ENCODE measurements around the gene PRX. TPM values are rescaled to one million over a fixed set of nuclear protein-coding genes. Genes with fewer than 3 reads are reported as not detected.
"Not testable (repeated sequence)": the region's sequence is repeated elsewhere in the genome, so short reads cannot be mapped to it uniquely, and the experiment has no call there.

Gene PRX
- total RNA-seq, 1 experiment from 2014 or later: 1.8 TPM

DNA sequence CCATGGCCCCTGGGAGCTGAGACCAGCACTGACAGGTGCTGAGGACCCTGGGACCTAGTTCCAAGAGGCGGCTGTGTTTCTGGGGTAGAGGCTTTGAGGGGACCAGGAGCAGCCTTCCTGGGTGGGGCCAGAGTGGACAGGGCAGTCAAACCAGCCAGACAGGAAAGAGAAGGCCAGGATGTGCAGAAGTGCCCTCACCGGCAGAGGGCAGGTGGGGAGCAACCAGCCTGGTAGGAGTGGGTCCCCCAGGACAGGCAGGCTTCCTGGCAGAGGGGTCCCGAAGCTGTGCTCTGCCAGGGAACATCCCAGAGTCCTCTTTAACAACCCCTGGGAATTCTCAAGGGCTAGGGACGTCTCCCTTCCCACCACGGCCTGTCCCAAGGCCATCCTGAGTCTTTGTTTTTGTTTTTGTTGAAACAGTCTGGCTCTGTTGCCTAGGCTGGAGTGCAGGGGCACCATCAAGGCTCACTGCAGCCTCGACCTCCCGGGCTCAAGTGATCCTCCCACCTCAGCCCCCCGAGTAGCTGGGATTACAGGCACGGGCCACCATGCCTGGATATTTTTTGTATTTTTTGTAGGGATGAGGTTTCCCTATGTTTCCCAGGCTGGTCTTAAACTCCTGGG, 20.2 kb downstream of the PRX start:
- DNase-seq (ENCODE audit: low spot score): peak; percentile 94

DNA sequence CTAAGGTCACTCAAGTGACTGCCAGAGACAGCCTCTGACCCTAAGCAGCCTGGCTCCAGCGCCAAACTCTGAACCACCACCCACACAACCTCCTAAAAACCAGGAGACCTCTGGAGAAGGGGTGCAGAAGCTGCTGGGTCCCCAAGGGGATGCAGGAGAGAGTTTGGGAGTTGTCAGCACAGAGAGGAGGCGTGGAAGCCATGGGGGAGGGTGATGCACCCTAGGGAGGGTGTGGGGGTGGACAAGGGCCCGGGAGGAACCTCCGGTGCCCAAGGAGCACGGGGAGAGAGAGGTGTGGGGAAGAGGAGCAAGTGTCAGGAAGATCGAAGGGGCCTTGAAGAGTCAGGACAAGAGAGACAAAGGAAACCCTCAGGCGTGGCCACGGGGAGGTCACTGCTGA, 21.1 kb downstream of the PRX start:
- DNase-seq (ENCODE audit: low spot score): no peak

DNA sequence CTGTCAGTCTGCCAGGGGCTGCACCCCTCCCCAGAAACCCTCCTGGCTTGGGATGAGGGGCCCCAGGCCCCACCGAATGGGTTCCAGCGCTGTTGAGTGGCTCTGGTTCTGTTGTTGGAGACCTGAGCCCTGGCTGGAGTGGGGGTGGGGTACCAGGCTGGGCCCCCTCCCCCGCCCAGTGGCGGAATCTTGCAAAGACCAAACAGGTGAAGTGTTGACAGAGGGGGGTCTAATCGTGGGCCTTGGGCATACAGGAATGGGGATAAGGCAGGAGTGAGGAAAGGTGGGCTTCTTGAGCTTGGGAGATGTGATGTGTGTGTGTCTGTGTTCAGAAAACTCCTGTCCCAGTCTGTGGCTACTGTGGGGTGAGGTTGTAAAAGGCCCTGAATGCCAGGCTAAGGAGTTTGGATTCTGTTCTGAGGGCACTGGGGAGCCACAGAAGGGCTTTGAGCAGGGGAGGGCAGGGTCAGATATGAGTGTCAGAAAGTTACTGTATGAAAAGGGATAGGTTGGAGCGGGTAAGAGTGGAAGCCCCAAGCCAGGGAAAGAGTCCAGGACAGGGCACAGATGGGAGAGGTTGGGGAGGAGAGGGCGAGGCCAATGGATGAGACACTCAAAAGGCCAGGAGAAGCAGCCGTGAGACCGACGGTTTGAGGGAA, 23.0 kb downstream of the PRX start, which contains the start of gene HIPK4:
Gene HIPK4, minus strand, starts transcription at position 98 of the 659 bp plus-strand sequence. CDS start 279 bp downstream, outside the sequence.
- DNase-seq (ENCODE audit: low spot score): no peak

DNA sequence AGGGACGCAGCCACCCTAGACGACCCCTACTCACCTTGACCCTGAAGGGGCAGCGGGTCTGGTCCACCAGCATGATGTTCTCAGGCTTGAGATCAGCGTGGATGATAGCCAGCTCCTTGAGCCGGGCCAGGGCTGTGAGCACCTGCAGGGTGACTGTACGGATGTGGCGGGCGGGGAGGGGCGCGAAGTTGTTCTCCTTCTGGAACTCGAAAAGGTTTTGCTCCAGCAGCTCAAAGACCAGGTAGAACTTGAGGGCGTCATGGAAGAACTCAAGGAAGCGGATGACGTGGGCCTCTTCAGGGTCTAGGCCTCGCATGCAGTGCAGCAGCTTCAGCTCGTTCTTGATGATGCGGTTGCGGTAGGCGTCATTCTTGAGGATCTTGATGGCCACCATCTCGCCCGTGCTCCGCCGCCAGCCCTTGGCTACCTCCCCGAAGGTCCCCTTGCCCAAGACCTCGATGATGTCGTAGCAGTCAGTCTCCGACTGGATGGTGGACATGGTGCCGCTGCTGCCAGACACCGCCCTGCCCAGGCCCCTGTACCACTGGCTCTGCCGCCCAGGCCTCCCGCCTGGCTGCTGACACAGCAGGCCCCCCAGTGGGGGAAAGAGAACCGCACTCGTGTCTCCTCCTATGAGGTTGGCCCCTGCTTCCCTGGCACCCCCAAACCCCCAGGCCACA, 23.6 kb downstream of the PRX start:
- no peak for DNase-seq (ENCODE audit: low spot score)

DNA sequence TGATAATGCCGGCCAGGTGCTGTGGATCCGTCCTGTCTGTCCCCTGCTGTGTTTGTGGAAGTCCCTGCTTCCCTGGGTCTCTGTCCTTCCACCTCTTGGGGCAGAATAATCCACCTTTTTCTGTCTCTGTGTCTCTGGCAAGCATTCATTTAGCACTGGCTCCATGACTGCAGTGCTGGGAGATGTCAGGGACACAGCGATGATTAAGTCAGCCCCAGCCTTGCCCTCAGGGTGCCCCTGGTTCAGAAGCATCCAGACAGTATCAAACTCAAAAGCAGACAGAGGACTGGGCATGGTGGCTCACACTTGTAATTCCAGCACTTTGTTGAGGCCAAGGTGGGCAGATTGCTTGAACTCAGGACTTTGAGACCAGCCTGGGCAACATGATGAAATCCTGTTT, 24.7 kb downstream of the PRX start:
- no peak for DNase-seq (ENCODE audit: low spot score)

DNA sequence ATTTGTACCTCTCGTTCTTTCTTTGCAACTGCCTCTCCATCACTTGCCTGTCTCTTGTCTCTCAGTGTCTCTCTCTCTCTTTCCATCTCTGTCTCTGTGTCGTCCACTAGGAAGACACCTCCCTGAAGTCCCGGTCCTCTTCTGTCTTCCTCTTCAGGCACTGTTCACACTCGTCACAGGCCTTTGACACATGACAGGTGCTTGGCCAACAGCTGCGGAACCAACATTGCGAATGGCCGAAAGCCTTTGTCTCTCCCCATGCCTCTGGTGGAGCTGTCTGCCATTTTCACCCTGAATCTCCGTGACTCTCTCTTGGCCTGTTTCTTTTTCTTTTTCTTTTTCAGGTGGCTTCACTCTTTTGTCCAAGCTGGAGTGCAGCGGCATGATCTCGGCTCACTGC, 26.0 kb downstream of the PRX start:
- DNase-seq (ENCODE audit: low spot score): no peak

DNA sequence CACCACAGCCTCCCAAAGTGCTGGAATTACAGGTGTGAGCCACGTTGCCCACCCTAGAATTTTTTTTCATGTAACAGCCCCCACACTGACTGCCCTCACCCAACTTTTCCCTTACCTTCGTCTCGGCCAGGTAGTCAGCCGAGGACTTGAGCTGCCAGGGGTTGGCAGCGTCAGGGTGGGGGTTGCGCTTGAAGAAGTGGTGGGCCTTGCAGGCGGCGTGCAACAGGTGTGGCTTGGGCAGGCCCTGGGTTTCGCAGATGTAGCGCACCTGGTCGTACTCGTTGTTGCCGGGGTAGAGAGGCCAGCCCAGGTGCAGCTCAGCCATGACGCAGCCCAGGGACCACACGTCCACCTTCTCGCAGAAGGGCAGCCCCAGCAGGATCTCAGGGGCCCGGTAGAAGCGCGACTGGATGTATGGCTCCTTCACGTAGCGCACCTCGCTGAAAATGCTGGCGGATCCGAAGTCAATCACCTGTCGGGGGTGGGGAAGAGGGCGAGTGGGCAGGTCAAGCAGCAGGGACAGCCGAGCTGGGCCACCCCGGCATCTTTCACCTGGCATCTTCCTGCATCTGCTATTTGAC, 29.4 kb downstream of the PRX start:
- DNase-seq (ENCODE audit: low spot score): no peak

DNA sequence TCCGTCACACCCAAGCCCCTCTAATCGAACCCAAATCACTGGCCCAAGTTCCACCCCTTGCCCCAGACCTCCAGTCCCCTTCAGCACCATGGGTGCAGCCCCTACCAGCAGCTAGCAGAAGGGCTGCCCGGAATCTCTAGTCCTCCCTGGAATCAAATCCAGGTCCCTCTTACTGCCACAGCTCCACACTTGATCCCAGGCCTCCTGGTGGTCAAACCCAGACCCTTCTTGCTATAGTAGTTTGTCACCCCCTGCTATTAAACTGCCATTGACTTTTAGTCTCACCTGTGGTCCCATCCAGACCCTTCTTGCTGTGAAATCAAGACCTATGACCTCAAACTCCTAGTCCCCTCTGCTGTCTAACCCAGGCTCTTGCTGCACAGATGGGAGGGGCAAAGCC, 31.9 kb downstream of the PRX start:
- DNase-seq (ENCODE audit: low spot score): no peak

DNA sequence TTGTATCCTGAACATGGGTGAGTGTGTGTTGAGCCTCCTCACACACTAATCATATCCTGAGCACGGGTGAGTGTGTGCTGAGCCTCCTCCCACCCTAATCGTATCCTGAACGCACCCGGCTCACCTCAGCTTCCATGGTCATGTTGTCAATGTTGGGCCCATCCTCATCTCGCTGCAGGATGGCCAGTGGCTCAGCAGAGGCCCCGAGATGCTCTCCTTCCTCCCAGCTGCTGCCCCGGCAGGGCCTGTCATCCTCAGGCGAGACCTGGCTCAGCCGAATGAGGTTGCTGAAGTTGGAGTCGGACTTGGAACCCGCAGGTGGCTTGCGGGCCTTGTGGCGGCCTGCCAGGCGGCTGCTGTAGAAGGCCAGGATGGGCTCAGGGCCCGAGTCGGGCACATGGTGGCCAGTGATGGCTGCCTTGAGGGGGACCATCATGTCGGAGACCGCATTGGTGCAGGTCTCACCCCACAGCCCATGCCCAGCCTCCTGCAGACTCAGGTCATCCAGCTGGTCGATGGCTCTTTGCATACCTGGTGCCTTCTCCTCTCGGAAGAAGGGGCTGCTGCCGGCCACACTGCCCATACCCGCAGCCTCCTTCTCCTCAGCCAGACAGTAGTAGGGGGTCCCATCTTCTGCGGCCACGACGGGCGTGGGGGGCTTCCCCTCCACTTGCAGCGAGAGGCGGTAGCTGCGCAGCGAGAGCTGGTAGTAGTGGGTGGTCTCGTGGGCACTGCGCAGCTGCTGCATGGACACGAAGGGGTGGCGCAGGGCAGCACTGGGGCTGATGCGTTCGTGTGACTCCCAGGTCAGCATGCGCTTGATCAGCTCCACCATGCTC, 32.8 kb downstream of the PRX start:
- no peak for DNase-seq (ENCODE audit: low spot score)

DNA sequence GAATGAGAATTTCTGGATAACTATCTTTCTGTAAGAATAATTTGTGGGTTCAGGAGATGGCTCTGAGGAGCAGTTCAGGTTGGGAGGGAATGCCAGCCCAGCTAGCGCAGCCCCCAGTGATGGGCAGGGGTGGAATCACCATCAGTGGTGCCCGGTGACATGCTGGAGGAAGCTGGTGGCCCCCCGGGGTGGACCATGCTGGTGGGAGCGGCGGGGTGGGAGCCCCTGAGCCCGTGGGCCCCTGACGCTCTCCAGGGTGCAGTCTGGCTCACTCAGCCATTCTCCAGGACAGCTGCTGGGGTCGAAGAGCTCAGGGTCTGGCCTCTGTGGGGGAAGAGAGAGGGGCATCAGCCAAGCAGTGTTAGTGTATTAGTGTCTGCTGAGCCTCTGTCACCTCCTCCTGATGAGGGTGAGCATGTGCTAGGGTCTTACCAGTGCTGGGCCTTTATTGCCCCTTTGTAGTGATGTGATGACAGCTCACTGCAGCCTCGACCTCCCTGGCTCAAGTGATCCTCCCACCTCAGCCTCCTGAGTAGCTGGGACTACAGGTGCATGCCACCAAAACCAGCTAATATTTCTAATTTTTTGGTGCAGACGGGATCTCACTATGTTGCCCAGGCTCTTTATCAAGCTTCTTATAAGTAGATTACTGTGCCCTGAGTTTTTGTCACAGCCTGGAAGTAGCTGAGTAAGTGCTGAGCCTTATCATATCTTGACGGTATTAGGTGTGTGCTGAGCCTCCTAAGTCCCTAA, 33.6 kb downstream of the PRX start:
- no peak for DNase-seq (ENCODE audit: low spot score)

DNA sequence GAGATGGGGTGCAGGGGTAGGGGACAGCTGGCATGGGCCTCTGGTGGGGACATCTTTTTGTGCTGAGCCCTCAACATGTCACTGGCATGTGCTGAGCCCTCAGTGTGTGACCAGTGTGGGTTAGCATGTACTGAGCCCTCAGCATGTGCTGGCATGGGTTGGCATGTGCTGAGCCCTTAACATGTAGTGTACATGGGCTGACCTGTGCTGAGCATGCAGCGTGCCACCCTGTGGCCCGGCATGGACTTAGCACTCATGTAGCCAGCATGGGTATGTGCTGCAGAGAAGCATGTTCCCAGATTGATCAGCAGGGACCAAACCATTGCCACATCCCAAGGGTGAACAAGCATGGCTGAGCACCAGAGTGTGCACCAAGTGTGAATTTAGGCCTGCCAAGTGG, 34.7 kb downstream of the PRX start:
- no peak for DNase-seq (ENCODE audit: low spot score)

DNA sequence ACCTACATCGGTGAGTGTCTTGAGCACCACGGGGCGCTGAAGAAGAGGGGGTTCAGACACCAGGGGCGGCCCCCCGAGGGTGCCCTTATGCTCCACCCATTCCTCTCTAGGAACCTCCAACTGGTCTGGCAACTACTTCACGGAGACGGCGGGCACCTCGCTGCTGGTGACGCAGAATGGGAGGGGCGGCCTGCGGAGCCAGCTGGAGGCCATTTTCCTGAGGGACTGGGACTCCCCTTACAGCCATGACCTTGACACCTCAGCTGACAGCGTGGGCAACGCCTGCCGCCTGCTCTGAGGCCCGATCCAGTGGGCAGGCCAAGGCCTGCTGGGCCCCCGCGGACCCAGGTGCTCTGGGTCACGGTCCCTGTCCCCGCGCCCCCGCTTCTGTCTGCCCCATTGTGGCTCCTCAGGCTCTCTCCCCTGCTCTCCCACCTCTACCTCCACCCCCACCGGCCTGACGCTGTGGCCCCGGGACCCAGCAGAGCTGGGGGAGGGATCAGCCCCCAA, 35.2 kb downstream of the PRX start:
- no peak for DNase-seq (ENCODE audit: low spot score)

DNA sequence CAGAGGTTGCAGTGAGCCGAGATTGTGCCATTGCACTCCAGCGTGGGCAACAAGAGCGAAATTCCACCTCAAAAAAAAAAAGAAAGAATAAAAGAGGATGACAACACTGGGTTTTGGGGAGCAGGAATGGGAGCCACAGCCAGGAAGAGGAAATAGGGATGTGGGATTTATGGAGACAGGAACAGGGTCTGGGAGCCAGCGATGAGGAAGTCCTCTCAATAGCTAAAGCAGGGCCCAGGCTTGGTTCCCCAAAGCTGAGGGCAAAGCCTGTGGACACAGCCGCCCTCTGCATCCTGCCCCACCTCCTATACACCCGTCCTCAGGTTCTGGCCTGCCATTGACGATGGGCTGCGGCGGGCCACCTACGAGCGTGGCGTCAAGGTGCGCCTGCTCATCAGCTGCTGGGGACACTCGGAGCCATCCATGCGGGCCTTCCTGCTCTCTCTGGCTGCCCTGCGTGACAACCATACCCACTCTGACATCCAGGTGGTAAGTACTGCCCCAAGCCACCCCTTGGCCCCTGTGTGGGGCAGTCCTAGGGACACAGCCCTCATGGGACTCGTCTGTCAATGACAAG, 36.8 kb downstream of the PRX start:
- DNase-seq (ENCODE audit: low spot score): no peak

DNA sequence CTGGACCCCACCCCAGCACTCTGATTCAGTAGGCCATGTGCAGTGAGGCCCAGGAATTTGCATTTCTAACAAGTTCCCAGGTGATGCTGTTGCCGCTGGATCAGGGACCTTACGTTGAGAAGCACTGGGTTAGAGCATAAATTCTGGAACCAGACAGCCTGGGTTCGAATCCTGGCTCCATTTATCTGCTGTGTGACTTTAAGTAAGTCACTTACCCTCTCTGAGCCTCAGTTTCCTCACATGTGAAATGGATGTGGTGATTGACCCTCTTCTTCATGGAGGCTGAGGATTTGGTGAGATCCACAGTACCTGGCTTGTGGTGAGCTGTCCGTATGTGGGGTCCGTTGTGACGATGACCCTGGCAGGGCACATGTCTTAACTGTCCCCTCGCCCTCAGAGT, 39.1 kb downstream of the PRX start:
- no peak for DNase-seq (ENCODE audit: low spot score)

DNA sequence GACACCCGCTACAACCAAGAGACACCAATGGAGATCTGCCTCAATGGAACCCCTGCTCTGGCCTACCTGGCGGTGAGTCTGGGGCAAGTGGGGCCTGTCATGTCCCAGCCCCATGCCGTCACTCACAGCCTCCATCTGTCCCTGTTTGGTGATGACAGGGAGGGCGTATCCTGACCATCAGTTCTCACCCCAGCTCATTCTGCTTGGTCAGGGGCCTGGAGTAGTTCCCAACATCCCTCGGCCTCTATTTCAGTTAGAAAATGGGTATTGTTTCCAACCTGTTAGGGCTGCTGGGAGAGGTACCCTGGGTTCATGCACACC, 41.4 kb downstream of the PRX start:
- no peak for DNase-seq (ENCODE audit: low spot score)

DNA sequence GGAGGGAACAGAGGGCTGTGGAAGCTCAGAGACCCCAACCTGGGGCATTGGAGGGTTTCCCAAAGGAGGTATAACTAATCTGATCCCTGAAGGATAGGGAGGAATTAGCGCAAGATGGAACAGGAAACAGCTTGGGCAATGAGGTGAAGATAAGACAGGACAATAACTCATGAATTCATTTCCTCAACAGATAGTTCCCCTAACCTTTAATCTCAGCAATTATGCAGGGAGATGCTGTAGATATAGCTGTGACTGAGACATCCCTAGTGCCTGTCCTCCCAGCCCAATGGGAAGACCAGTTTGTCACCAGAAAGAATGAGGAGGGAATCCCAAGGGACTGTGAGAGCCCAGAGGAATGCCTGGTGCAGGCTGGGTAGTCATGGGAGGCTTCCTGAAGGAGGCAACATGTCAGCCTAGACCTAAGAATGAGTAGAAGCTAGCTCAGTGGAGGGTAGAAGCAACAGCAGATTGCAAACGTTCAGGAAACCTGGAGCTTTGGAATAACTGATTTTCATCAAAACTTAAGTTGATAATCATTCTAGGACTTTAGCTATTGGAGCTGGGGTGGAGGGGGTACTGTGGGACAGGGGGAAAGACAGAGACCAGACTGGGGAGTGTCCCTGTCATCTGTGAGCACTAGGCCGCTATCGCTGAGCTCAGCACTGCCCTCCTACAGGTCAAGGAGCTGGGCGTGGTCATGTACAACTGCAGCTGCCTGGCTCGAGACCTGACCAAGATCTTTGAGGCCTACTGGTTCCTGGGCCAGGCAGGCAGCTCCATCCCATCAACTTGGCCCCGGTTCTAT, 42.0 kb downstream of the PRX start:
- DNase-seq (ENCODE audit: low spot score): no peak

DNA sequence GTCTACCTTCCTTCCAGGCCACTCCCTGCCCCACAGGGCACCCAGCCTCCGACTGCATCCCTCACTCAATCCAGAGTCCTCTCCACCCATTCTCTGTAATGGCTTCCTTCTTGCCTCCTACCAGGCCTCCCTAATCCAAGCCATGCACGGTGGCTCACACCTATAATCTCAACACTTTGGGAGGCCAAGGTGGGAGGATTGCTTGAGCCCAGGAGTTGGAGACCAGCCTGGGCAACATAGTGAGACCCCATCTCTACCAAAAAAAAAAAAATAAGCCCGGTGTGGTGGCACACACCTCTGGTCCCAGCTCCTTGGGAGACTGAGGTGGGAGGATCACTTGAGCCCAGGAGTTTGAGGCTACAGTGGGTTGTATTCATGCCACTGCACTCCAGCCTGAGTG, 42.9 kb downstream of the PRX start:
- not testable (repeated sequence) for DNase-seq (ENCODE audit: low spot score)

DNA sequence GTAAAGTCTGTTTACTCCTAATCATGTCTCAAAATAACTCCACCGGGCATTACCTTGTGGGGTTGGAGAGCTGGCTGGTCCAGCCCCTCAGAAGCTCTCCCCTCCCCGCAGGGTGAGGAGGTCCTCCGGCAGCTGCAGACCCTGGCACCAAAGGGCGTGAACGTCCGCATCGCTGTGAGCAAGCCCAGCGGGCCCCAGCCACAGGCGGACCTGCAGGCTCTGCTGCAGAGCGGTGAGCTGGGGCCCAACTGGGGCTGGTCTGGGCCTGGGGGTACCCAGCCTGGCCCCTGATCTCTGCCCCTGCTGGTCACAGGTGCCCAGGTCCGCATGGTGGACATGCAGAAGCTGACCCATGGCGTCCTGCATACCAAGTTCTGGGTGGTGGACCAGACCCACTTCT, 43.4 kb downstream of the PRX start:
- no peak for DNase-seq (ENCODE audit: low spot score)

DNA sequence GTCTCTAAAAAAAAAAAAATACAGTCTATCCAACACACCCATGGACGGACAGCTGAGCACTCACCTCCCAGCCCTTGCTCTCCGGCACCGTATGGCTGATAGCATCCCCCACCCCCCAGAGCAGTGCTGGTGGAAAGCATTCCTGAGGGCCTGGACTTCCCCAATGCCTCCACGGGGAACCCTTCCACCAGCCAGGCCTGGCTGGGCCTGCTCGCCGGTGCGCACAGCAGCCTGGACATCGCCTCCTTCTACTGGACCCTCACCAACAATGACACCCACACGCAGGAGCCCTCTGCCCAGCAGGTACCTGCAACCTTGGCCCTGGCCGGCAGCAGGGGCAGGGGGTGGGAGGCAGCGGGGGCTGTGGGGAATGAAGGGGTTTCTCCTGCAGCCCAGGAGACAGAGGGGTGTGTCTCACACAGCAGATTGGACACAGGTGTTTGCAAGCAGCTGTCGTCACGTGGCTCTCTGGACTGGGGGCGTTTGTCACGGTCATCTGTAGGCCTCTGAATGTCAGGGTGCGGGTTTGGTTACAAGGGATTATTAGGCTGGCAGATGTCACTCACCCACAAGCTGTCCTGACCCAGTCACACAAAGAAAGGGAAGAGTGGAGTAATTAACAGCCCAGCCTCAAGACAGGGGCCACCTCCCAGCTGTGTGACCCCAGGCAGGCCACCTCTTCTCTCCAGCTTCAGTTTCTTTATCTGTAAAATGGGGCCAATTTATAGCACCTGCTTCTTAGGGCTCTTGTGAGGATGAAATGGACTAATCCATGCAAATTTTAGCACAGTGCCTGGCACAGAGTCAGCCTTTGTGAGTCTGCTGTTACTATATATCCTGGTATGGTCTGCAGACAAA, 45.4 kb downstream of the PRX start:
- DNase-seq (ENCODE audit: low spot score): no peak
